Ascending aorta (tissue), 2 donors: ENCODE data around the gene UBE2D4. TPM values are rescaled to one million over a fixed set of nuclear protein-coding genes. Genes with fewer than 3 reads are reported as not detected.
A peak's percentile ranks its signal among the peaks of the same experiment; 100 is the strongest.

Experiments used
- DNase-seq, 2 donors: peaks; one replicate each; pipeline ENCODE4 v3.0.0-alpha.2; 2019; ENCODE audit warnings: low spot score in 2 of 2
- H3K27ac ChIP-seq, 2 donors: fragments of 200-600 bp; sonication (generic); one replicate each; pipeline ENCODE4 v1.5.1; 2016 to 2017; ENCODE audit warnings: mild to moderate bottlenecking in 1 of 2
- H3K27me3 ChIP-seq: fragments of 200-600 bp; sonication (generic); one replicate; pipeline ENCODE4 v1.5.1; 2017
- H3K36me3 ChIP-seq, 2 donors: fragments of 200-600 bp; sonication (generic); one replicate each; pipeline ENCODE4 v1.5.1; 2016
- H3K4me1 ChIP-seq, 2 donors: fragments of 200-600 bp; sonication (generic); one replicate each; pipeline ENCODE4 v1.5.1; 2016 to 2017; ENCODE audit warnings: mild to moderate bottlenecking in 1 of 2
- H3K4me3 ChIP-seq, 2 donors: fragments of 200-600 bp; sonication (generic); one replicate each; pipeline ENCODE4 v1.5.1; 2016 to 2017; ENCODE audit warnings: mild to moderate bottlenecking in 1 of 2
- H3K9me3 ChIP-seq, 2 donors: fragments of 200-600 bp; sonication (generic); one replicate each; pipeline ENCODE4 v1.5.1; 2016
- CTCF ChIP-seq, 3 experiments: fragments of 200-600 bp in 2 of 3; fragments of 450-650 bp in 1 of 3; sonication (generic) in 2 of 3; IDR thresholded peaks; one replicate each; pipeline ENCODE4 v1.5.1; 2016 to 2019; ENCODE audit warnings: antibody characterized with exemption in 3 of 3, mild to moderate bottlenecking in 1 of 3, moderate library complexity in 1 of 3
- intact Hi-C: fragments of 100-400 bp; cut with DNase I; formaldehyde crosslinking; loops from one replicate; pipeline ENCODE4 v1.15.1; 2023
- total RNA-seq: library from RNA; depleted of rRNA; stranded (reverse); fragments of >200 nt; gene quantifications from one replicate; pipeline ENCODE4 v1.1.0, GENCODE V29; 2016

Gene UBE2D4
- total RNA-seq, 1 donor from 2014 or later: 13.1 TPM

GRCh38 chr7:43915907-43916306 lies 10.3 kb upstream of the UBE2D4 start:
- no peak for TF ChIP-seq CTCF (IDR thresholded peaks at IDR 0.05)
- peak in 1 of 2 donors; percentile 13 for DNase-seq
- intact Hi-C loops: no loop called here

DNA sequence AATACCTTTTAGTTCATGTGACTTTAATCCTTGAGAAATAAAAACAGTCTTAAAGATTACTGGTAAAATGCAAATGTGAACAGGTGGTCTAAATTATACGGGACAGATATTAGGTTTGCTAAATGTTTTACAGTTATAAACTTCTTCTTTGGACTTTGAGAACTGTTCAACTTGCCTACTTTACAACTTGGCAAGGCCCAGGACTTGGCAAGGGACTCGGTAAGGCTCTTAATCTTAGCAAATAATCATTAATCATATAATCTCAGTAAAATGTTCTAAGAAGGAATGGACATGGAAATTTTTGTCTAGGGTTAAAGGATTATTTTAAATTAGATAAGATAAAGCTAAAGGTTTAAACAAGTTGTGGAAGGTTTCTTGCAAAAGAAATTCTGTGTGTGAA lies 4.8 kb upstream of the UBE2D4 start:
- H3K4me3 ChIP-seq: no peak overlapping the region
- peaks cover 0 to 7% of the 10 kb centered on the region in 2 donors for H3K4me1 ChIP-seq
- no peaks in the 10 kb centered on the region for H3K27me3 ChIP-seq
- peak in 1 of 2 donors; percentile 16 for DNase-seq
- intact Hi-C loops: loop anchor here (10.0 kb wide), 1 partner anchor 683 kb away; the partner anchor contains the start of gene OGDH
- H3K9me3 ChIP-seq: no peaks in the 10 kb centered on the region
- H3K27ac ChIP-seq: no peak overlapping the region
- no peaks in the 10 kb centered on the region for H3K36me3 ChIP-seq
- no peak for TF ChIP-seq CTCF (IDR thresholded peaks at IDR 0.05)

More at GRCh38 chr7:43915907-43916306, 10.3 kb upstream of the UBE2D4 start:
- Histone ChIP-seq H3K4me1 (no peaks in the 10 kb centered on the region), H3K27me3 (no peaks in the 10 kb centered on the region), H3K4me3 (no peak overlapping the region), H3K36me3 (no peaks in the 10 kb centered on the region), H3K27ac (no peak overlapping the region), H3K9me3 (no peaks in the 10 kb centered on the region)

- Histone ChIP-seq H3K4me1 (peaks cover 0 to 7% of the 10 kb centered on the region in 2 donors), H3K4me3 (no peak overlapping the region), H3K36me3 (no peaks in the 10 kb centered on the region), H3K27ac (no peak overlapping the region), H3K27me3 (no peaks in the 10 kb centered on the region), H3K9me3 (no peaks in the 10 kb centered on the region)
- intact Hi-C loops: loop anchor here (10.0 kb wide), 1 partner anchor 682 kb away; the partner anchor contains the start of gene OGDH
- TF ChIP-seq CTCF (IDR thresholded peaks at IDR 0.05): no peak
- DNase-seq: no peak
Measured at GRCh38 chr7:43922726-43923125, 3.5 kb upstream of the UBE2D4 start.

DNA sequence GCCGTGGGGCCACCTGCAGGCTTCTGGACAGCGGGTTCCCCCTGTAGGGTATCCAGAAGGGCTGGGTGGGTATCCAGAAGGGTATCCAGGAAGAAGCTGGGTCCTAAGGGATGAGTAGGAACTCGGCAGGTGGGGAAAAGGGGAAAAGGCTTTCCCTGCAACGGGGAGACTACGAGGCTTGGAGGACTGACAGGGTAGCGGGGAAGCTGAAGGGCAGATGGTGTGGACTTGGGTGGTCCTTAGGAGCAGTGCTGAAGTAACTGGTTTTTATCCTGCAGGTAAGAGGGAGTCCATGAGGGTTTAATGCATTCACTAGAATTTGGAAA lies 525 bp downstream of the UBE2D4 start:
- Histone ChIP-seq H3K4me3 (peak overlapping the region; percentile 82 to 86), H3K9me3 (no peaks in the 10 kb centered on the region), H3K27ac (peak overlapping the region; percentile 96), H3K36me3 (no peaks in the 10 kb centered on the region), H3K4me1 (peaks cover 0 to 7% of the 10 kb centered on the region in 2 donors), H3K27me3 (no peaks in the 10 kb centered on the region)
- intact Hi-C loops: loop anchor here (1.0 to 10.0 kb wide), 4 partner anchors 20 to 678 kb away; partner anchors contain the start of genes MRPS24, OGDH and URGCP
- peak in 2 of 3 experiments; percentile 21 to 38 for TF ChIP-seq CTCF (IDR thresholded peaks at IDR 0.05)
- no peak for DNase-seq

DNA sequence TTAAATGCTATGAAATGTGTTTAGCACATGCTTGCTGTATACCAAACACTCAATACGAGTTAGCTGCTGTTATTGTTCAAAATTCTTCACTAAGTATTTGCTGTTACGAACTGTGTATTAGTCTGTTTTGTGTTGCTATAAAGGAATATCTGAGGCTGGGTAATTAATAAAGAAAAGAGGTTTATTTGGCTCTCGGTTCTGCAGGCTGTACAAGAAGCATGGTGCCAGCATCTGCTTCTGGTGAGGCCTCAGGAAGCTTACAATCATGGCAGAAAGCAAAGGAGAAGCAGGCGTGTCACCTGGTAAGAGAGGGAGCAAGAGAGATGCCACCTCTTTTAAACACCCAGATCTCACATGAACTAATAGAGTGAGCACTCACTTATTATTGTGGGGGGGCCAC lies 1.6 kb downstream of the UBE2D4 start:
- H3K9me3 ChIP-seq: no peaks in the 10 kb centered on the region
- H3K4me1 ChIP-seq: peaks cover 0 to 7% of the 10 kb centered on the region in 2 donors
- H3K4me3 ChIP-seq: no peak overlapping the region
- H3K36me3 ChIP-seq: no peaks in the 10 kb centered on the region
- H3K27me3 ChIP-seq: no peaks in the 10 kb centered on the region
- DNase-seq: peak in 1 of 2 donors; percentile 9
- H3K27ac ChIP-seq: no peak overlapping the region
- intact Hi-C loops: loop anchor here (10.0 kb wide), 1 partner anchor 677 kb away; the partner anchor contains the start of gene OGDH
- TF ChIP-seq CTCF (IDR thresholded peaks at IDR 0.05): no peak
